ENCODE measurements around the gene DSCAM.
"Not testable (repeated sequence)": the region's sequence is repeated elsewhere in the genome, so short reads cannot be mapped to it uniquely, and the experiment has no call there.

Gene DSCAM

DNA sequence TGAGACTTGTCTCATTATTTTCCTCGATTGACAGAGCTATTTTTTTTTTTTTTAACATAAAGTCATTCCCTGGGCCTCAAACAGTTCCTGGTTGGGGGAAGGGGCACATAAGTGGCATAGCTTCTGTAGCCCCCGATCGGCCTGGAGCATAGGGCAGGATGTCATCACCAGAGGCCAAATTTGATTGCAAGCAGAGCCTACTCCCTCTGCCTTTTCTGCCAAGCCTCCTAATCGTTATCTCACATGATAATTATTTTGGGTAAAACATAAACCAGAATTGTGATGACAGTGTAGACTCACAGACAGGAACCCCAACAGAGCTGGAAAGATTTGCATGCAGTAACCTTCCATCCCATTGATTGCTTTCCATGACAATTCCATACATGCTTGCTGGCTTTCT lies 574.9 kb downstream of the DSCAM start:
- no peak for DNase-seq

DNA sequence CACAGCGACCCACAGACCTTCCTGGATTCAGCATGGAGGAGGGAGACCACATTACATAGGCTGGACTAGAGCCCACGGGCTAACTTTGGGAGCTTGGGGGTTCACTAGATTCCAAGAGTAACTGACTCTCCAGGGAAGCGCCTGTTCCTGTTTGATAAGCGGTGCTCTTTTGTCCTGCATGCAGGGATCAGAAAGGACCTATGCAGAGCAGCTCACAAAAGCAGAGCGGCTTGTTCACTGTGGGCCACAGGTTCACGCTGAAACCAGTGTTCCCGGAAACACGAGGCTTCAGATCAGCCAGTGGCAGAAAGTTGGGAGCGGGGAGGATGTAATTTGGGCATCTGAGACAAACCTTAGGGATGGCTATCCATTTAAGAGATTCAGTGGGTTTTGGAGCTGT lies 575.8 kb downstream of the DSCAM start:
- DNase-seq, result no peak

DNA sequence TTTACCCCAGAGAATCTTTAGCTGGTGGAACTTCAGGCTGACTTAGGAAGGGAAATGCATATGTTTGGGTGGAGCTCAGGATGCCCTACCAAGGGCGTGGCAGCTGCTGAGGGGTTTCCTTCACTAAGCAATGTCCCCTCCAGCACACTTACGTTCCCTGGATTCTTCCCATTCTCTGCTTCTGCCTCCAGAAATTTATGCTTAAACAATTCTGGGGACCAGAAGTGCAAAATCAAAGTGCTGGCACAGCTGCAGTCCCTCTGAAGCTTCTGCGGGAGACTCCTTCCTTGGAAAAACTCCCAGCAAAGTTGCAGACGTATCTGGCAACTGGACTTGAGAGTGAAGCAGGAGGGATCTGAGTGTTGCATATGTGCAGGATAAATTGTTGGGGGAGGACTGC lies 576.9 kb downstream of the DSCAM start:
- no peak for DNase-seq

DNA sequence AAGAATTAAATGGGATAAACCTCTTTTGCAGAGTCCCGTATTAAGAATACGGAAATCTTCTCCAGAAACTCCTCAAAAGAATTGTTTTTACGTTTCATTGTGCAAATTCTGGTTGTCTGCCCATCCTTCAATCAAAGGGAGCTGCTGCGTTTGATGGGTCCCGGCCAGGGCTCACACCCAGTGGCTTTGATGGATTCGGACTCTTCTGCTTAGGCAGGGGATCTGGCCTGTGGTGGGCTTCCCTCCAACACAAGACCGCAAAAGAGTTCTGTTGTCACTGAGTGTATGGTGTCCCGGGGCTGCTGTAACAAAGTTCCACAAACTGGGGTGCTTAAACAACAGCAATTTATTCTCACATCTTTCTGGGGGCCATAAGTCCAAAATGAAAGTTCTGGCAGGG lies 577.7 kb downstream of the DSCAM start:
- DNase-seq, result no peak

DNA sequence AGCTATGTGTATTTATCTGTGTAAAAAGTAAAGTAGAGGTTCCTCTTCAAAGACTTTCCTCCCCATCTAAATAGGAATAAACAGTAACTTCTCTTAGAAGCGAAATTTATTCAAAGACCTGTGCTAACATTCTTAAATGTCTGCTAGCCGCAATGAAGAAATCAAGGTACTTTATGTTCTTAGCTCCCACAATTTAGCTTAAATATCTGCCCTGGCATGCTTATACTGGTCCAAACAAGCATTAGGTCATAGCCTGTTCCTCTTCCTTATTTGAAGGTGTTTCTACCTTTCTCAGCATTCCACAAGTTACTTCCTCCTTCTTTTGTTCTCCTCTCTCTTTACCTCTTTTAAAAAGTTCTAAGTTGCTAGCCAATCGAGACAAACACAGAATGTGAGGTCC lies 588.5 kb downstream of the DSCAM start:
- not testable (repeated sequence) for DNase-seq

DNA sequence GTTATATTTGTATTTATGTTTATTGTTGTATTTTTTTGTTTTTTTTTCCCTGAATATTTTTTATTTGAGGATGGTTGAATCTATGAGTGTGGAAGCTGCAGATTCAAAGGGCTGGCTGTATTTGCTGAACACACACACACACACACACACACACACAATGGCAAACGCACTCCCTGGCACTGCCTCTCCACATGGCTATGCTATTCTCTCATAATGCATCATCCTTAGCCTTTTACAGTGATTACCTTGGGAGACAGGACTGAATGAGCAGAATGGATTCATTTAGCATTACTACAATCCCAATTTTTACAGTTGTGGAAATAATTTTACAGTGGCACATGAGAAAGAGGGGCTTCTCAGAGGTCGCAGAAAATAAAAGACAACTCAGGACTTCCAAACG lies 589.6 kb downstream of the DSCAM start:
- DNase-seq, result no peak

DNA sequence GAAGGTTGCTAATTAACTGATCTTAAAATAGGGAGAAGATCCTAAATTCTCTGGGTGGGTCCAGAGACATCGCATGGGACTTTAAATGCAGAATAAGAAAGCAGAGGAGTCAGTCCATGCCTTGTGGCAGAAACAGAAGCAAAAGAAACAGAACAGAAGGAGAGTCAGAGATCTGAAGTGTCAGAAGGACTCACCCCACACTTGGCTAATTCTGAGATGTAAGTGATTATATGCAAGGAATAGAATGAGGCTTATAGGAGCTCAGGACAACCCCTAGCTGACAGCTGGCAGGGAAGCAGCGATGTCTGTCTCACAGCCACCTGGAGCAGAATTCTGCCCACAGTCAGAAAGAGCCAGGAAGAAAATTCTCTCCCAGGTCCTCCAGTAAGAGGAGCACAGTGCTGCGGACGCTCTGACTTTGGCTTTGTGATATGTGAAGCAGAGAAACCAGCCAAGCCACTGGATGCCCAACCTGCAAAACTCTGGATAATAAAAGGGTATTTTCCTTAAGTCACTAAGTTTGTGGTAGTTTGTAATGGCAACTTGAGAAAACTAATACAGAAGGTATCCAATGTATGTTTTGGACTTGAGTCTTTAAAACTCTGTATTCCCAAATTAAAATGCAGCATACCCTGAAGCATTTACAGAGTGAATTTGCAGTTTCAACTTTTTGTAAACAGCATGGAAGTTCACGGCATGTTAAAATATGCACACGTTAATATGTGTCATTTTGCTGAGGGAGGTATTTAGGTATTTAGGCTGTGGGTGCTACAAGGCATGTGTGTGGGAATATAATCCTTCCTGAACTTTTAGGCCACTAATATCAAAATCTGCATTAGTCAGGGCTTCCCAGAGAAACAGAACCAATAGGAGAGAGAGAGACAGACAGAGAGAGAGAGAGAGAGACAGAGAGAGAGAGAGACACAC lies 591.2 kb downstream of the DSCAM start:
- no peak for DNase-seq

DNA sequence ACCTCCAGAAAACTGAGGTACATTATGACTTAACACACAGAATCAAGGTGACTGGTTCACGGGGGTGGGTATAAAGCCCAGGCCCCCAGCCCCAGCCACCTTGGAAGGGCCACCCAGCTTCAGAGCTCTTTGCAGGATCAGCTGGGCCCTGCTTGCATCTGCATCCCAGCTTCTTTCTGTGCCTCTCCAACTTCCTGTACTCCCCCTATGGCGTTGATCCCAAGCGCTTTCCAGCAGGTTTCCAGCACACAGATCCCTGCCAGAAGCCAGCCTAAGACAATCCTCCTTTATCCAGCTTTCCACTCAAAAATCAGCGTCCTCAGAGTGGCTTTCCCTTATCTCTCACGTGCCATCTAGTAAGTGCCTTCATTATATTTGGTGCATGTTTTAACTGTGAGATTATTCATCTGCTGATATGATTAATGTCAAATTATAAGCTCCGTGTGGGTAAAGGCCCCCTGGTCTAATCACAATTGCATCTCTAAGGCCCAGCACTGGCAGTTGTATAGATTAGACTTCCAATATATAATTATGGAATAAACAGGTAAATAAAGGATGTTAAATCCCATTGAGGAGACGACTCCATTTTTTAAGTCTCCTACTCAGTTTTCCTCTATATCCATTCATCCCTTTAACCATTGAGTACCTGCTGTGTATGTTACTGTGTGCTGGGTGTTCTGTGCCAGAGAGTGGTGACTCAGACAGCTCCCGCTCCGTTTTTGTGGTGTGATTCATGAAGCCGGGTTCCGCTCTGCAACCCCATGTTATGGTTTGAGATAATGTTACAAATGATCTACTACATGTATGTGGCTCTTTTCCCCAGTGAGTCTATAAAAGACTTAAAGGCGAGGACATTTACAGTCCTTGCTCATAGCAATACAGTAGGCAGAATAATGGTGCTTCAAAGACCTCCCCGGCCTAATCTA lies 592.2 kb downstream of the DSCAM start:
- no peak for DNase-seq

DNA sequence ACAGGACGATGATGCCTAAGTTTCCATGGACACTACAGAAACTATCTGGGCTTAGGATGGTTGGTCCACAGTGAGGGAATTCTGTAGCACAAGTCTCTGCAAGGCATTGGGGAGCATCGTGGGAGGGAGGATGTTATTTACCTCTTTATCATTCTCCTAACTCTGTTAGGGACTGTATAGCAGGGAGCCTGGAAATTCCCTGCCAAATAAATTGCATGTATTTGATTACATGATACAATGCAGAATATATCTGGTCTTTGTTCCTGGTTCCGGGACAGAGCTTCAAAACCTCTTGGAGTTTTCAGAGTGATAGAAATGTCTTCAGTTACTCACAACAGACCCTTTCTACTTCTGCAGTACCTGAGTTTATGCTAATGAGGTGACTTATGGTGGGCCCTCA lies 593.8 kb downstream of the DSCAM start:
- DNase-seq, result no peak

DNA sequence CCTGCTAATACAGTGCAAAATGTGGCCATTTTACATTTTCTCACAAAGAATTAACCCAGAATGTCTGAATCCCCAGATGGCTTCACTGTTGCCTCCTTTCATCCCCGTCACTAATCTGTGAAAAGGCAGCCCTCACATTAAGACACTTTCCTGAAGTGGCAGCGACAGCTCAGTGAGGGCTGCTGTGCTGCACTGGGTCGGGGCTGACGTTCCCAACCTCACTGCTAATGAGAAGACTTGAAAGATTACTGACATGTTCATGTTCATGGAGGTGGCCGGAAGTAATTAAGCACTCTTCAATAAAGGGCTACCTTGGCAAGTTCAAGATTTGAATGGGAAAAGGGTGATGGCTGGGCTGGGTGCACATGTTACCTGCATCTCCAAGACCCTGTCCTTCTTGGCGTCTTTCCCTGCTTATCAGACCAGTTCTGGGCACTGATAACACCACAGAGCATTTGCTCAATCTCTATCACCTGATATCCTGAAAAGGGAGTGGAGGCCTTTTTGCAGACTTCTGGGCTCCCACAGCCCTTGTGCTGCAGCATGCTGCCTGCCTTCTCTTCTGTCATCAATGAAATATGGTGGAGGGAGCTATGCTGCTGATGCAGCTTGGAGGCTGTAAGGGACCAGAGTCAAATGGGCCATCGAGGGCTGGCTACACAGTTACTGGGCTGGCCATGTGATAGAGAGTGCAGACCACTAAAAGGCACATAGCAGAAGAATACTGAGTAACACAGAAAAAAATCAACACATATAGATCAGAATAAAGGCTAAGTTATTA lies 596.3 kb downstream of the DSCAM start:
- DNase-seq, result no peak

DNA sequence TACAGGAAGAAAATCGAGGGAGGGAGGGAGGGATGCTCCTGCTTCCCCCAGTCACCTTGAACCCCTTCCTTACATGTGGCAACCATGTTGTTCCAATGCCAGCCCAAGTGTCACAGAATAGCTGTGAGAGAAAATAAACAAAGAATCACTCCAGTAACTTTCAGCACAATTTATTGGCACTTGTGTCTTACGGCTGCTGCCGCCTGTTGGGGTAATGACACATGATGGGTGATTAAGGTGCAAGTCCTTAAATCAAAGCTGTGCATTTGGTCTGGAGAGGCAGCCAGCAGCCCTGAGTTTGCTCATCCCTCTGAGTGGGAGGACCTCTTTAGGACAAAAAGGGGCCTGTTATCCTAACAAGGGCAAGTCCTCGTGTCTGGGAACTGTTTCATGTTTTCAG lies 602.0 kb downstream of the DSCAM start:
- DNase-seq, result no peak

DNA sequence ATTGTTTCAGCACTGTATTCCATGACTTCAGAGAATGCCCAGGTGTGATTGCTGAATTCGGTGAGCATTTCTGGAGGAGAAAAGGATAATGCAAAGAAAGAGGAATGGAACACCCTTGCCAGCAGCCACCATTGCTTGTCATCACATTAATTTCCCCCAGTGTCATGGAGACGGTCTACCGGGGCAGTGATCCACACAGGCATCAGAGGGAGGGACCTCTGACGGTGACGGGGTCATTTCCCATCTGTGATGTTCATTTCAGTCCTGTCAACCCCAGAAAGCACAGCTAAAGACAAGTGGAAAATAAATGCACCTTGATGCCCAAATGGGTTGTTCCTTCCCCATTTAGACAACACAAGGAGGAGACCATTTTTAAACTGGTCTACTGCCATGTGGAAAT lies 603.3 kb downstream of the DSCAM start:
- no peak for DNase-seq

DNA sequence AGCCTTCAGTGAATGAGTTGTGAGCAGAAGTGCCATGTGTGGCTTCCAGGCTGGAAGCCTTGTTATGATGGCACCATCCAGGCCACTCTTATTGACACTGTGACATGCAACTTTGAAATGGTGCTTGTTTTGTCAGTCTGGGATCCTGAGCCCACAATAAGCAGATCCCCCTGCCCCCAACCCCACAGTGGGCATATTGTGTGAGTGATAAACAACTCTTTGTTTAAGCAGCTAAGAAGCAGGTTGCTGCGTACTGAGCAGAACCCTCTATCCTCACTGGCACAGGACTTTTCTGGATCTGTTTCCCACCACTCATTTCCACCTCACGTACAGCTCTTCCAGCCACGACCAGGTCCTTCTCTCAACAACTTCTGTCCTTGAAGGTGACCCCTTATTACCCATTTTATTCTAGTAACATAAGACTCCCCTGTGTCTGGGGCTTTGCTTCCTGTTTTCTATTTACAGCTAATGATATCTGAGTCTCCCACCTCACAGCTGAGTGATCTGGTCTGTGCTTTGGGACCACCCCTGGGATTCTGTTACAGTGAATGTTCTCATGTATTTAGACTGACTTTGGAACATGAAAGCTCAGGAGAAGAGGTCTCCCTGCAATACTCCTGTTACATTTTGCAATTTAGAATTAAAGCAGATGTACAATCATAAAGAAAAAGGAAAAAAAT lies 604.2 kb downstream of the DSCAM start:
- DNase-seq, result no peak

DNA sequence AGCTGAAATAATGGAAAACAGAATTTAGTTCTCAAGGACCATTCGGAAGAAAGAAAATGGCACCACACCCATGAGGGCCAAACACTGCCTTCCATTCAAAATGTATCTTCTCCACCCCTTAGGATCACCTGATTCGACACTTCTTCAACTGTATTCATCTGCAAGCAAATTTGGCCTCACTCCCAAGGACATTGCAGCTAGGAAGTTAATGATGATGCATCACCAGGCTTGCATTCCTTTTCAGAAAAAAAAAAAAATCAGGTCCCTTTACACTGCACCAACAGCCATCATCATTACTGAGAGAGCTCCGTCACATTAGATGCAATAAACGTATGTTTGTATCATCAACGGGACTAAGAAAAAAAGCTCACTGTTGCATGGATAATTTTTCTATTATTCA lies 611.4 kb downstream of the DSCAM start:
- no peak for DNase-seq

DNA sequence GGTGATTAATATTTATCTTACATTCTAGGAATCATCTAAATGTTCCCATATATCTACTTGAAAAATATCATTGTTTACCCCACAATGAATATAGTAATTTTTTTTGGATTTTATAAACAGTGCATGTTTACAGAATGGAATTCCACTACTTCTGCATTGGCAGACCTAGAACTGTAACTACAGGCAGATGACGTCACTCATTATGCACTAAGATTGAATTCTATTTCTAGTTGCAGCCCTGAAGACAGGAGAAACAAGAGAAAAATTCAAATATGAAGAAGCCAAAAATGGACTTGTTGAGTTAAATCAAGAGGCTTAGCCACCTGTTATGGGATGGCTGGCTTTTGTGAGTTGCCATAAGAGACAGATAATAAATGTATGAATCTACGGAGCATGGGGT lies 615.0 kb downstream of the DSCAM start:
- DNase-seq, result no peak

DNA sequence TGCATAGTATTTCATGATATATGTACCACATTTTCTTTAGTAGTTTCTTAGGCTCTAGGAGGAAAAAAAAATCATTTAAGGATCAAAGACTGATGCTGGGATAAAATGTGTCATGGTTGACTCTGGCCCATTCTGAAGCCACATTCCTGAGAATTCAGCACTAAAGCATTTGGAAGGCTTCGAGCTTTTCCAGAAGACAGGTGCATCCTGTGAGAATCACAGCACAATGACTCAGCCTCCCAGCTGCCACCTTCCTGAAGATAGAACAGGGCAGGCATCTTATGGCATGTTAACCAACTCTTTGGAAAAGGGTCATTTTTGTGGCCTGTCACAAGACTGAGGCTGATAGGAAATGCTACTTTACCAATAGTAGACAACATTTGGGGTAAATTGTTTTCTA lies 619.9 kb downstream of the DSCAM start:
- DNase-seq, result no peak

DNA sequence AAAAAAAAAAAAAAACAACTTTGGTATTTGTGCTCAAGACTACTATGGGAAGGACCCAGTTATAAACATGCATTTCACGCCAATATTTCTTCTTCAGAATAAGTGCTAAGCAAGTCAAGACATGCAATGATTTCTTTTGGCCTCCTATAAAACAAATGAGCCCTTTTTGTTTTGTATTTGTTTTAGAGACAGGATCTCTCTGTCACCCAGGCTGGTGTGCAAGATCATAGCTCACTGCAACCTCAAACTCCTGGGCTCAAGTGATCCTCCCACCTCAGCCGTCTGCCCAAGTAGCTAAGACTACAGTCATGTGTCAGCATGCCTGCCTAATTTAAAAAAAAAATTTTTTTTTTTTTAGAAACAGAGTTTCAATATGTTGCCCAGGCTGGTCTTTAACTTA lies 631.0 kb downstream of the DSCAM start:
- DNase-seq, result no peak

DNA sequence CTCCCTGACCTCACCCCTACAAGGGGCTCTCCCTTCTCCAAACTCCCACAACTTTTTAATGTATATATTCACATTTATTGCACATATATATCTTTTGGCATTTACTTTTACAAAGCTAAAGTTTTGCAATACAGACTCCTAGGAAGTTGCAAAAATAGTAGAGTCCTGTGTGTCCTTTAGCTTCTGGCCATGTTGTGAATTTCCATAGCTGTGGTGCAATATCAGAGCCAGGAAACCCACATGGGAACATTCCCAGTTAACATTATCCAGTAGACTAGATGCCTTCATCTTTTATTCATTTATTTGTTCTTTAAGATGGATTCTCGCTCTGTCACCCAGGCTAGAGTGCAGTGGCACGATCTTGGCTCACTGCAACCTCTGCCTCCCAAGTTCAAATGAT lies 636.7 kb downstream of the DSCAM start:
- no peak for DNase-seq

DNA sequence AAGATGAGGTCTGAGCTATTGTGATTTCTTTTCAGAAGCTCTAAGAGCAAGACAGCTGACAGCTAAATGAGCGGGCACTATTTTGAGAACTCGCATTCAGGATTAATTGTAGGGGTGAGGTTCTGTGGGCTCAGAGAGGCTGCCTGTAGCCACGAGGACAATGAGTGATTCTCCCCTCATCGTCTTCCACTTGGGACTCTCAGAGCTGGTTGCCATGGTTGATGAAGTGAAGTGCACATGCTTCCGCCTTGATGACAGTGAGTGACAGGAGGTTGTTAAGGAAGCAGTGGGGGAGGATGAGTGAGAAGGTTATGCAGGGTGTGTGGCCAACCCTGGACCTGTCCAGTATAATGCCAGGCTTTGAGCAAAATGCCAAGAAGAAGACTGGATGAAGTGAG lies 638.0 kb downstream of the DSCAM start:
- no peak for DNase-seq

DNA sequence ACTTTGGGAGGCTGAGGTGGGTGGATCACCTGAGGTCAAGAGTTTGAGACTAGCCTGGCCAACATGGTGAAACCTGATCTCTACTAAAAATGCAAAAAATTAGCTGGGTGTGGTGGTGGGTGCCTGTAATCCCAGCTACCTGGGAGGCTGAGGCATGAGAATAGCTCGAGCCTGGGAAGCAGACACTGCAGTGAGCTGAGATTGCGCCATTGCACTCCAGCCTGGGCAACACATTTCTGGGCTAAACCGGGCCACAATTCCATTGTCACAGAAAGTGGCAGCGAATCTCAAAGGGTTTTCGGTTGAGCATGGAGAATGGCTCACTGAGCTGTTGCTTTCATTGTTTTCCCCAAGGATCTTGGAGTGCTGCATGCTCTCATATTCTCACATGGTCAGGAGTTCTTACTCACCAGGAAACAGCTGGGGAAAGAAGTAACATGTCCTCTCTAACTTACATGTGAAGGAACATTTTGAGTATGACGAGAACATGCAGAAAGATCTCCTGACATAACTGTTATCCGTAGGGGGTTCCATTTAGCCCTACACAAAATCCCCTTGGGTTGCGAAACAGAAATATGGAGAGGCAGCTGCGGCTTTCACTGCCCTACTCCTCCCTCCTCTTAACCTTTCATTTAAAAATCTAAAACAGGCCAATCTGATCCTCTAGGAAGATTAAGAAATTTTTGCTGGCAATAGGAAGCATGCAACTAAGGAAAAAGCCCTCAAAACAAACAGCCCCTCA lies 638.6 kb downstream of the DSCAM start:
- DNase-seq, result no peak

DNA sequence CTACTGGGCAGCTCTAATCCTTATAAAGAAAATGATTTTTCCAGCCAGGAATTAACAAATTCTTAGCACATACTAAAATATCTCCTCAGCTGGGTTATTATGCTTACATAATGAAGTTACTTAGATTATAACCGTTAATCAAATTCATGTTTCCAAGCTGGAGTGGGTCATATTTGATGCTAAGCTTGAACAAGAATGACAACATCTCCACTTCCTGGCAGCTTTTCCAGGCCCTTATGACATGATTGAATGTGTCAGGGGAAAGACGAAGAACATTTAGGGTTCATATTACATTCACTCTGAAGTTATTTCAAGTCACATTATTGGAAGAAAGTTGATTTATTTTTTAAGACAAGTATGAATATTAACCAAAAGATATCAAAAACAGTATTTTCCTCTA lies 646.0 kb downstream of the DSCAM start:
- DNase-seq, result no peak

DNA sequence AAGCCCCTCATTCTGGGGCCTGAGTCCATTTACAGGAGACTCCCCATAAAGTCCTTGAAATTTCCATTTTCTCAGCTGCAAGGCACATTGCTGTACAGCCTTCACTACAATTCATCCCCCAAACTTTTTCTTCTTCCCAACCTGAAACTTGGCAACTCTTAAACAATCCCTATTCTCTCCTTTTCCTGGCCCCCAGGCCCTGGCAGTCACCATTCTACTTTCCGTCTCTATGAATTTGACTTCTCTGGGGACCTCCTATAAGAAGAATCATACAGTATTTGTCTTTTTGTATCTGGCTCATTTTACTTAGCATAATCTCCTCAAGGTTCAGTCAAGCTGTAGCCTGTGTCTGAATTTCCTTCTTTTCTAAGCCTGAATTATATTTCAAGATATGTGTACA lies 646.8 kb downstream of the DSCAM start:
- no peak for DNase-seq
